A549 (cell line): ENCODE results near the gene TMEM119. TPM values are rescaled to one million over a fixed set of nuclear protein-coding genes. Genes with fewer than 3 reads are reported as not detected.

Source experiments
- ATAC-seq, 2 experiments: fragments of 200-7000 bp in 1 of 2; fragments of >200 bp in 1 of 2; cut with Nextera tagmentation in 1 of 2; cut with Tn5 transposase in 1 of 2; 3 replicates each; pipeline versions ENCODE4 v1.8.0 to v1.9.1; 2018 to 2020; ENCODE audit warnings: mild to moderate bottlenecking in 1 of 2, moderate library complexity in 1 of 2
- CTCF ChIA-PET: fragments of 300-600 bp; sonication (Branson Sonifier 250); formaldehyde crosslinking; extraction: SDS; loops from one replicate; lab custom pipeline; 2021; ENCODE audit warnings: antibody characterized with exemption, inconsistent platforms; lab: Yijun Ruan, JAX
- POLR2A ChIA-PET: fragments of 350-600 bp; formaldehyde crosslinking; extraction: SDS; loops from one replicate; lab custom pipeline; 2021; ENCODE audit warnings: antibody characterized with exemption, inconsistent platforms; lab: Yijun Ruan, JAX
- DNase-seq, 2 experiments: peaks; one replicate each; pipeline versions ENCODE4 v3.0.0 to v3.0.0-alpha.2; 2011 to 2016; ENCODE audit warnings: low read depth in 1 of 2, low spot score in 1 of 2
- FAIRE-seq: peaks from 2 replicates; lab custom pipeline; 2011; peaks lifted over from hg19 to GRCh38; lab: Jason Lieb, UNC
- H3K27ac ChIP-seq, 2 experiments: fragments of >200 bp; sonication (Bioruptor Twin); formaldehyde crosslinking; 3 replicates each; pipeline ENCODE4 v1.5.1; 2016 to 2017
- H3K4me1 ChIP-seq: fragments of >200 bp; sonication (Bioruptor Twin); formaldehyde crosslinking; 3 replicates; pipeline ENCODE4 v1.6.1; 2016
- H3K4me2 ChIP-seq: fragments of >200 bp; sonication (Bioruptor Twin); formaldehyde crosslinking; 3 replicates; pipeline ENCODE4 v1.6.1; 2016
- H3K4me3 ChIP-seq: fragments of >200 bp; sonication (Bioruptor Twin); formaldehyde crosslinking; 3 replicates; pipeline ENCODE4 v1.5.1; 2016
- H3K9me3 ChIP-seq: fragments of >200 bp; sonication (Bioruptor Twin); formaldehyde crosslinking; 3 replicates; pipeline ENCODE4 v1.6.1; 2016
- BCL3 ChIP-seq: fragments of >200 bp; sonication (Bioruptor Twin); formaldehyde crosslinking; IDR thresholded peaks from 3 replicates; pipeline ENCODE4 v1.6.1; 2016
- BHLHE40 ChIP-seq: IDR thresholded peaks from 2 replicates; pipeline ENCODE4 v1.6.1; 2012; ENCODE audit warnings: low read depth, low read length, inconsistent platforms
- CBX2 ChIP-seq: fragments of 200-600 bp; sonication (generic); IDR thresholded peaks from 2 replicates; pipeline ENCODE4 v1.6.1; 2016; ENCODE audit warnings: low read depth, mild to moderate bottlenecking, borderline replicate concordance
- CBX8 ChIP-seq: fragments of 200-600 bp; sonication (generic); IDR thresholded peaks from 2 replicates; pipeline ENCODE4 v1.6.1; 2016
- CHD4 ChIP-seq: fragments of 200-600 bp; sonication (generic); IDR thresholded peaks from 2 replicates; pipeline ENCODE4 v1.6.1; 2016; ENCODE audit warnings: antibody characterized with exemption, mild to moderate bottlenecking, borderline replicate concordance
- EHF ChIP-seq: fragments of 250-450 bp; sonication (Bioruptor Pico); IDR thresholded peaks from 2 replicates; pipeline ENCODE4 v1.5.0; 2020; ENCODE audit warnings: mild to moderate bottlenecking
- ELK1 ChIP-seq: fragments of 150-350 bp; IDR thresholded peaks from 2 replicates; pipeline ENCODE4 v1.6.1; 2014; ENCODE audit warnings: low read depth, mild to moderate bottlenecking, low read length
- FOXS1 ChIP-seq: fragments of 250-450 bp; sonication (Bioruptor Pico); IDR thresholded peaks from 2 replicates; pipeline ENCODE4 v1.5.0; 2020; ENCODE audit warnings: mild to moderate bottlenecking, moderate library complexity
- HEYL ChIP-seq: fragments of 250-450 bp; sonication (Bioruptor Pico); IDR thresholded peaks from 2 replicates; pipeline ENCODE4 v1.8.0; 2021; ENCODE audit warnings: mild to moderate bottlenecking, moderate library complexity
- HMGXB4 ChIP-seq: fragments of 250-450 bp; sonication (Bioruptor Pico); IDR thresholded peaks from 2 replicates; pipeline ENCODE4 v1.5.0; 2021; ENCODE audit warnings: mild to moderate bottlenecking, moderate library complexity, borderline replicate concordance
- HOXA7 ChIP-seq: fragments of 250-450 bp; sonication (Bioruptor Pico); IDR thresholded peaks from 2 replicates; pipeline ENCODE4 v1.5.0; 2020; ENCODE audit warnings: mild to moderate bottlenecking, moderate library complexity
- KDM1A ChIP-seq: fragments of 200-600 bp; sonication (generic); IDR thresholded peaks from 2 replicates; pipeline ENCODE4 v1.6.1; 2016; ENCODE audit warnings: low read depth, mild to moderate bottlenecking
- MAFK ChIP-seq: fragments of 450-650 bp; IDR thresholded peaks from 2 replicates; pipeline ENCODE4 v1.6.1; 2014; ENCODE audit not compliant: partially characterized antibody
- MYC ChIP-seq: IDR thresholded peaks from 2 replicates; pipeline ENCODE4 v1.6.1; 2012; ENCODE audit warnings: mild to moderate bottlenecking, inconsistent platforms, low read length, improper control_type of control experiment, borderline replicate concordance
- NR3C1 ChIP-seq: fragments of >200 bp; sonication (Bioruptor Twin); formaldehyde crosslinking; IDR thresholded peaks from 3 replicates; pipeline ENCODE4 v1.6.1; 2017
- PBX3 ChIP-seq: IDR thresholded peaks from 2 replicates; pipeline ENCODE4 v1.6.1; 2012
- POLR2A ChIP-seq: IDR thresholded peaks from 2 replicates; pipeline ENCODE4 v1.6.1; 2012; ENCODE audit warnings: mild to moderate bottlenecking, low read length
- RARB ChIP-seq: fragments of 250-450 bp; sonication (Bioruptor Pico); IDR thresholded peaks from 2 replicates; pipeline ENCODE4 v1.8.0; 2021; ENCODE audit warnings: mild to moderate bottlenecking, moderate library complexity
- RCOR1 ChIP-seq: fragments of 150-350 bp; IDR thresholded peaks from 2 replicates; pipeline ENCODE4 v1.6.1; 2014; ENCODE audit warnings: antibody characterized with exemption, low read length, low read depth
- SMC3 ChIP-seq: fragments of >200 bp; sonication (Bioruptor Twin); formaldehyde crosslinking; IDR thresholded peaks from 3 replicates; pipeline ENCODE4 v1.6.1; 2018; ENCODE audit warnings: inconsistent platforms
- SREBF2 ChIP-seq: fragments of 450-650 bp; IDR thresholded peaks from 2 replicates; pipeline ENCODE4 v1.6.1; 2014; ENCODE audit warnings: mild to moderate bottlenecking, moderate library complexity
- WGBS: methylation state at CpG from one replicate; pipeline ENCODE4 v1.1.6; 2017; ENCODE audit errors: missing lambda C conversion rate; 5-methylcytosine and 5-hydroxymethylcytosine counted together
- polyA plus RNA-seq, 4 experiments: library from polyadenylated mRNA; depleted of rRNA in 3 of 4; stranded (reverse); fragments of >200 nt; fragmentation: RNase III in 1 of 4; extraction: RNeasy Plus Mini Kit Qiagen cat#74134 plus additional on column Dnase treatment in 1 of 4; gene quantifications; 2 replicates in 3 of 4; 3 replicates in 1 of 4; pipeline ENCODE4 v1.2.3, GENCODE V29; 2011 to 2017

TMEM119 gene
- polyA plus RNA-seq, 2 of the 4 experiments (the other 2 are of a cell fraction), result not detected

GRCh38 chr12:108635201-108635996 lies 37.5 kb upstream of the TMEM119 start:
- CTCF ChIA-PET, result interaction anchor here (2.5 to 17.1 kb wide), 3 partner anchors 17 to 71 kb away, joined by 6 to 178 read pairs (median 14); no protein-coding TSS in a partner anchor
- no peak overlapping the region for H3K4me2 ChIP-seq
- no peak for ATAC-seq

GRCh38 chr12:108634341-108634751 lies 36.5 kb upstream of the TMEM119 start:
- peak overlapping the region; percentile 41 to 60; a peak in 4 of 6 replicates for H3K27ac ChIP-seq
- TF ChIP-seq MAFK, result peak; percentile 3
- no peak for TF ChIP-seq RARB
- no peak for TF ChIP-seq HMGXB4
- no peak for TF ChIP-seq BCL3
- TF ChIP-seq HEYL, result no peak
- no peak for TF ChIP-seq BHLHE40
- TF ChIP-seq, all 56 proteins: peak for 1
- DNase-seq (peak in 1 of 2 experiments; percentile 44), FAIRE-seq (no peak), ATAC-seq (peak in 1 of 2 experiments; percentile 36; a peak in 3 of 6 replicates)
- H3K4me1 ChIP-seq, result peaks cover 29% of the 10 kb centered on the region
- WGBS, result 62% methylated on average over 3 of the region's 4 CpGs
- H3K4me3 ChIP-seq, result no peak overlapping the region
- CTCF ChIA-PET, result interaction anchor here (2.5 to 17.1 kb wide), 3 partner anchors 16 to 70 kb away, joined by 6 to 178 read pairs (median 14); no protein-coding TSS in a partner anchor
- H3K4me2 ChIP-seq, result 0 out of 3 replicates have a peak overlapping the region, but pooled peaks have one; percentile 20
- POLR2A ChIA-PET, result no interaction called here
- H3K9me3 ChIP-seq, result no peaks in the 10 kb centered on the region

More at GRCh38 chr12:108635201-108635996, 37.5 kb upstream of the TMEM119 start:
- peaks cover 18% of the 10 kb centered on the region for H3K4me1 ChIP-seq
- TF ChIP-seq RARB (no peak), PBX3 (no peak), KDM1A (no peak), NR3C1 (no peak), EHF (no peak), HOXA7 (CRISPR knock-in tag) (no peak), CBX8 (no peak), MAFK (no peak), CHD4 (no peak), SREBF2 (no peak), ELK1 (no peak), MYC (no peak), HMGXB4 (no peak), SMC3 (no peak), BCL3 (no peak), FOXS1 (CRISPR knock-in tag) (no peak), RCOR1 (no peak), CBX2 (no peak), POLR2A (no peak)
- no peak overlapping the region for H3K4me3 ChIP-seq
- no peak overlapping the region for H3K27ac ChIP-seq
- FAIRE-seq, result no peak
- POLR2A ChIA-PET, result no interaction called here
- H3K9me3 ChIP-seq, result no peaks in the 10 kb centered on the region
- 79% methylated on average over 15 of the region's 15 CpGs for WGBS
- no peak for DNase-seq
